Aorta (tissue), 5 donors: ENCODE measurements around the gene FLVCR2. TPM values are rescaled to one million over a fixed set of nuclear protein-coding genes. Genes with fewer than 3 reads are reported as not detected.

ENCODE experiments used
- ATAC-seq: fragments of 200-7000 bp; cut with Tn5 transposase; one replicate; pipeline ENCODE4 v1.9.1; 2022; ENCODE audit warnings: moderate library complexity; ENCODE audit not compliant: low FRiP score
- DNase-seq, 2 donors: peaks; one replicate each; pipeline ENCODE4 v3.0.0-alpha.2; 2020
- H3K27ac ChIP-seq, 2 donors: one replicate each; pipeline ENCODE4 v1.5.1; 2013; ENCODE audit warnings: low read length in 2 of 2, mild to moderate bottlenecking in 2 of 2, moderate library complexity in 2 of 2, control low read depth in 1 of 2, inconsistent platforms in 1 of 2, low read depth in 1 of 2
- H3K27me3 ChIP-seq, 2 donors: one replicate each; pipeline ENCODE4 v1.6.1; 2013; ENCODE audit warnings: control low read depth in 1 of 2, low read length in 1 of 2, mild to moderate bottlenecking in 1 of 2, moderate library complexity in 1 of 2; ENCODE audit not compliant: insufficient read depth in 2 of 2, control insufficient read depth in 1 of 2
- H3K36me3 ChIP-seq, 2 donors: one replicate each; pipeline ENCODE4 v1.6.1; 2013; ENCODE audit warnings: control low read depth in 1 of 2, low read length in 1 of 2, mild to moderate bottlenecking in 1 of 2; ENCODE audit not compliant: insufficient read depth in 2 of 2, control insufficient read depth in 1 of 2
- H3K4me1 ChIP-seq, 2 donors: one replicate each; pipeline ENCODE4 v1.6.1; 2013; ENCODE audit warnings: low read length in 2 of 2, control low read depth in 1 of 2, mild to moderate bottlenecking in 1 of 2, moderate library complexity in 1 of 2; ENCODE audit not compliant: insufficient read depth in 2 of 2, control insufficient read depth in 1 of 2
- H3K4me3 ChIP-seq, 2 donors: one replicate each; pipeline ENCODE4 v1.5.1; 2013; ENCODE audit warnings: low read length in 2 of 2, control low read depth in 1 of 2, mild to moderate bottlenecking in 1 of 2
- H3K9me3 ChIP-seq: one replicate; pipeline ENCODE4 v1.6.1; 2013; ENCODE audit warnings: mild to moderate bottlenecking, low read length; ENCODE audit not compliant: control insufficient read depth
- WGBS, 2 donors: extraction: QIAGEN DNeasy Blood & Tissue Kit; methylation state at CpG; one replicate each; pipeline ENCODE4 v1.1.7; 2013; 5-methylcytosine and 5-hydroxymethylcytosine counted together
- intact Hi-C, 2 donors: fragments of 100-400 bp; cut with DNase I; formaldehyde crosslinking; loops; one replicate each; pipeline versions ENCODE4 v1.14.2 to v1.15.0; 2022
- polyA plus RNA-seq, 2 donors: library from polyadenylated mRNA; stranded (reverse); fragments of 200-250 nt; gene quantifications; one replicate each; pipeline ENCODE4 v1.2.3, GENCODE V29; 2013
- total RNA-seq, 2 donors: library from RNA; stranded (reverse); fragmentation: NEBNext Ultra II Directional; extraction: Animal tissue kit (Norgen Biotek cat#: 25700); gene quantifications; one replicate each; pipeline ENCODE4 v1.2.1, GENCODE V29; 2021
- donor health status: healthy with polysubstance abuse.
- donor health status: Bipolar disorder and iron deficiency.
- donor health status: DM: no; HTN: no; CAD: no.
- donor health status: DM: no; HTN: no; CAD: no.
- donor health status: DM: yes; HTN: yes; CAD: no.

The FLVCR2 gene
- total and polyA plus RNA-seq, 4 donors = 0.38 to 15.4 (median 11.1) TPM

DNA sequence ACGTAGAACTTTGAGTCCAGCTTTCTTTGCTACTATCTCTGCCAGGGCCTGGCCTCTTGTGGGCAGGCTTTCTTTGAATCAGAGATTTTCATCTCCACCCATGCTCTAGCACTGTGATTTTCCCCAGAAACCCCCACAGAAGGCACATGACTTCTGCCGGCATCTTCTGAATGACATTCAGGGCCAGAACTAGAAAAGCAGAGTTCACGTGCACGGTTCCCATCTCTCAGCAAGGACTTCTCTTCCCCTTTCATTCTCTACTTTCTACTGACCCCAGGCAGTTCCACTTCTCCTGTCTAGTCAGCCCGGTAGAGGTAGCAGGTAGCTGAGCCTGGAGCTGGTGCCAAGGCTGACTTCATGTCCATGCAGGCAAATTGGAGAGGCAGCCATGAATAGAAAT lies 29.3 kb upstream of the FLVCR2 start:
- DNase-seq (no peak), ATAC-seq (no peak)
- 78 to 87% methylated on average over 5 of the region's 5 CpGs for WGBS, 2 donors
- no peaks in the 10 kb centered on the region for H3K9me3 ChIP-seq
- no peaks in the 10 kb centered on the region for H3K36me3 ChIP-seq
- H3K27me3 ChIP-seq = no peaks in the 10 kb centered on the region
- no peaks in the 10 kb centered on the region for H3K4me1 ChIP-seq
- no peak overlapping the region for H3K4me3 ChIP-seq
- intact Hi-C loops = no loop called here
- H3K27ac ChIP-seq = no peak overlapping the region

GRCh38 chr14:75551021-75551420 lies 27.4 kb upstream of the FLVCR2 start:
- no peaks in the 10 kb centered on the region for H3K4me1 ChIP-seq
- 88% methylated on average over 7 of the region's 7 CpGs for WGBS, 2 donors
- no peak overlapping the region for H3K4me3 ChIP-seq
- no peak for DNase-seq
- intact Hi-C loops = no loop called here
- no peak for ATAC-seq
- no peaks in the 10 kb centered on the region for H3K27me3 ChIP-seq
- no peaks in the 10 kb centered on the region for H3K36me3 ChIP-seq
- no peak overlapping the region for H3K27ac ChIP-seq
- H3K9me3 ChIP-seq = no peaks in the 10 kb centered on the region

- no peak for ATAC-seq
- H3K36me3 ChIP-seq = no peaks in the 10 kb centered on the region
- H3K4me3 ChIP-seq = no peak overlapping the region
- DNase-seq = no peak
- peaks cover 2% of the 10 kb centered on the region for H3K9me3 ChIP-seq
- 92 to 94% methylated on average over 6 of the region's 6 CpGs for WGBS, 2 donors
- no peak overlapping the region for H3K27ac ChIP-seq
- no peaks in the 10 kb centered on the region for H3K4me1 ChIP-seq
- intact Hi-C loops = no loop called here
- H3K27me3 ChIP-seq = no peaks in the 10 kb centered on the region
Observed at GRCh38 chr14:75553157-75553556, 25.3 kb upstream of the FLVCR2 start.

DNA sequence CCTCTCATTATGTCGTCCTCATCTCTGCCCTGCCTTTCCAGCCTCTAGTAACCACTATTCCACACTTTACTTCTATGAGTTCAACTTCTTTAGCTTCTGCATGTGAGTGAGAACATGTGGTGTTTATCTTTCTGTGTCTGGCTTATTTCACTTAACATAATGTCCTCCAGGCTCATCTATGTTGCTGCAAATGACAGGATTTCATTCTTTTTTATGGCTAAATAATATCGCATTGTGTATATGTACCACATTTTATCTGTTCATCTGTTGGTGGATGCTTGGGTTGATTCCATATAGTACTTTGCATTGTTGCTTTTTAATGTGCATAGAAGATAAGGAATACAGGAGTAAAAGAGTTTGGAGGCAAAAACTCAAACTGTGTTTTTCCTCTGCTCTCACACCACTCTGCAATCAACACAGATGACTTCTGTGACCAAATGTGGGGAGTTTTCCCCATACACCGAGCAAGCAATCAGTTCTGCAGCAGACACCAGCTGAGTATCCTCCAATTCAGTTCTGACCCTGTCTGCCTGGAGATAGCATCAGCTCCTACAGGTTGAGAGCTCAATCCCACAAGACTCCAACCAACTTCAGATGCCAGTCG lies 24.6 kb upstream of the FLVCR2 start:
- DNase-seq (no peak), ATAC-seq (no peak)
- intact Hi-C loops = no loop called here
- WGBS, 2 donors = 60 to 67% methylated on average over 4 of the region's 4 CpGs
- H3K36me3 ChIP-seq = no peaks in the 10 kb centered on the region
- H3K27me3 ChIP-seq = no peaks in the 10 kb centered on the region
- no peaks in the 10 kb centered on the region for H3K4me1 ChIP-seq
- no peak overlapping the region for H3K4me3 ChIP-seq
- H3K9me3 ChIP-seq = peaks cover 2% of the 10 kb centered on the region
- H3K27ac ChIP-seq = no peak overlapping the region

- Histone ChIP-seq H3K27me3 (no peaks in the 10 kb centered on the region), H3K4me3 (no peak overlapping the region), H3K36me3 (no peaks in the 10 kb centered on the region), H3K9me3 (peaks cover 2% of the 10 kb centered on the region), H3K27ac (no peak overlapping the region), H3K4me1 (no peaks in the 10 kb centered on the region)
- 46% methylated on average over 2 of the region's 2 CpGs for whole genome bisulfite sequencing, 2 donors
- ATAC-seq = no peak
- intact Hi-C loops = no loop called here
- DNase-seq = no peak
Observed at GRCh38 chr14:75554482-75554881, 23.9 kb upstream of the FLVCR2 start.

DNA sequence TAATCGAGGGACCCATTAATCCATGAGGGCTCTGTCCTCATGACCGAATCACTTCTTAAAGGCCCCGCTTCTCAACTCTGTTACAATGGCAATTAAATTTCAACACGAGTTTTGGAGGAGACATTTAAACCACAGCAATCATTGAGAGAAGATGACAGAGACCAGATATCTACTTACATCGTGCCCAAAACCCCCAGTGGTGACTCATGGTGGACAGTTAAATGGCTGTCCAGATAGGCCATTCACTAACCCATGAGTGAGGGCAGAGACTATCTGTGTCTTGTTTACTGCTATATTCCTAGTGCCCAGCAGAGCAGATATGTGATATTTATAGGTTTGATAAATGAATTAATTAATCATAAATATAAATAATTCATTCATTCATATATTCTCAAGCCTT lies 20.0 kb upstream of the FLVCR2 start:
- DNase-seq (no peak), ATAC-seq (no peak)
- Histone ChIP-seq H3K9me3 (peaks cover 2% of the 10 kb centered on the region), H3K27me3 (no peaks in the 10 kb centered on the region), H3K4me1 (no peaks in the 10 kb centered on the region), H3K27ac (no peak overlapping the region), H3K36me3 (no peaks in the 10 kb centered on the region), H3K4me3 (no peak overlapping the region)
- WGBS, 2 donors = 88 to 89% methylated on average over 5 of the region's 5 CpGs
- intact Hi-C loops = no loop called here

GRCh38 chr14:75559045-75559444 lies 19.4 kb upstream of the FLVCR2 start:
- no peaks in the 10 kb centered on the region for H3K27me3 ChIP-seq
- H3K4me1 ChIP-seq = no peaks in the 10 kb centered on the region
- intact Hi-C loops = no loop called here
- H3K27ac ChIP-seq = no peak overlapping the region
- H3K4me3 ChIP-seq = no peak overlapping the region
- H3K36me3 ChIP-seq = no peaks in the 10 kb centered on the region
- DNase-seq (no peak), ATAC-seq (no peak)
- 88 to 92% methylated on average over 6 of the region's 6 CpGs for WGBS, 2 donors
- H3K9me3 ChIP-seq = peaks cover 2% of the 10 kb centered on the region

GRCh38 chr14:75559451-75560222 lies 18.8 kb upstream of the FLVCR2 start:
- no peak overlapping the region for H3K4me3 ChIP-seq
- intact Hi-C loops = loop anchor here in 1 of 2 donors (2.0 kb wide), 1 partner anchor 251 kb away; no protein-coding TSS in a partner anchor
- H3K27me3 ChIP-seq = no peaks in the 10 kb centered on the region
- no peaks in the 10 kb centered on the region for H3K36me3 ChIP-seq
- 94 to 96% methylated on average over 6 of the region's 6 CpGs for WGBS, 2 donors
- no peaks in the 10 kb centered on the region for H3K4me1 ChIP-seq
- ATAC-seq (no peak), DNase-seq (no peak)
- peaks cover 2% of the 10 kb centered on the region for H3K9me3 ChIP-seq
- H3K27ac ChIP-seq = no peak overlapping the region

DNA sequence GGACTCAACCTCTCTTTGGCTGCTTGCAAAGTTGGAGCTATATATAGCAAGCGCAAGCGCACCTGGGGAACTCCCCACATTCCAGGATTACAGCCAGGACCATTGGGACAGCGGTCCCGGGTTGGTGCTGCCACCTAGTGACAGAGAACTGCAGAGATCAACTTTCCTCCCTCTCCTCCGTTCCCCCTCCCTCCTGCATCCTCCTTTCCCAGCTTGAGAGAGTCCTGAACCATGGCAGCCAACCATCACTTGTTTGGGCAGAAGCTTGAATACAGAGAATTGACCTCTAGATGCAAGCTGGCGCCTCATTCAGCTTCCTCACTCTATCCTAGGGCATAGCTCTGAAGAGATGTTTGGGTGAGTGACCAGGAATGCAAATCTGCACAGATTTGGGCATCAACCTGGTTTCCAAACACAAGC lies 17.4 kb upstream of the FLVCR2 start:
- peak; percentile 70 for ATAC-seq
- Histone ChIP-seq H3K36me3 (no peaks in the 10 kb centered on the region), H3K4me1 (no peaks in the 10 kb centered on the region), H3K27me3 (no peaks in the 10 kb centered on the region), H3K9me3 (peaks cover 2% of the 10 kb centered on the region), H3K27ac (no peak overlapping the region), H3K4me3 (no peak overlapping the region)
- 0 to 2% methylated on average over 6 of the region's 6 CpGs for WGBS, 2 donors
- intact Hi-C loops = loop anchor here in 1 of 2 donors (2.0 kb wide), 1 partner anchor 252 kb away; no protein-coding TSS in a partner anchor
- peak; percentile 77 to 85 for DNase-seq
